ENCODE data around the gene MAK. TPM values are rescaled to one million over a fixed set of nuclear protein-coding genes. Genes with fewer than 3 reads are reported as not detected.
"Not testable (repeated sequence)": the region's sequence is repeated elsewhere in the genome, so short reads cannot be mapped to it uniquely, and the experiment has no call there.

Gene MAK
- total and polyA plus RNA-seq, 2 of the 13 experiments (the other 11 are each of a cell fraction or from before 2014, with no cell fraction given), result 0.04 TPM; not detected in 1

DNA sequence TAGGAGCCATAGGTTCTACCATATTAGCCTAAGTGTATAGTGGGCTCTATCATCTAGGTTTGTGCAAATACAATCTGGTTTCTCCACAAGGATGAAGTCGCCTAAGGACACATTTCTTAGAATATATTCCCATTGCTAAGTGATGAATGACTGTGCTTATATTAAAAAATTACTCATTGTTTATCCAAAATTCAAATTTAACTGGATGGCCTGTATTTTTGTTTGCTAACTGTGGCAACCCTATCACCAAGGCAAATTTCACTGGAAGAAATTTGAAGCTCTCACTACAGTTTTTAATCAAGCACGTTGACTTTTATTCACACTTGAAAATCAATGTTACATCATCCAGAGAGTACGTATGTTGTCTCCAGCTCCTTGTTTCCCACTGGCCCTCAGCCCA lies 29.6 kb upstream of the MAK start:
- TF ChIP-seq, protein P1, sequence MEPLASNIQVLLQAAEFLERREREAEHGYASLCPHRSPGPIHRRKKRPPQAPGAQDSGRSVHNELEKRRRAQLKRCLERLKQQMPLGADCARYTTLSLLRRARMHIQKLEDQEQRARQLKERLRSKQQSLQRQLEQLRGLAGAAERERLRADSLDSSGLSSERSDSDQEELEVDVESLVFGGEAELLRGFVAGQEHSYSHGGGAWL (CRISPR knock-in tag; IDR thresholded peaks at IDR 0.05), result no peak
- TF ChIP-seq ZSCAN29 (CRISPR knock-in tag; conservative IDR thresholded peaks at IDR 0.05) (no peak), MIXL1 (CRISPR knock-in tag; IDR thresholded peaks at IDR 0.05) (no peak), TMF1 (CRISPR knock-in tag; IDR thresholded peaks at IDR 0.05; ENCODE audit: low read depth) (no peak), NFIB (CRISPR knock-in tag; IDR thresholded peaks at IDR 0.05; ENCODE audit: borderline replicate concordance) (no peak), PAX8 (CRISPR knock-in tag; IDR thresholded peaks at IDR 0.05; ENCODE audit: borderline replicate concordance) (no peak)
- TF ChIP-seq, protein P2, sequence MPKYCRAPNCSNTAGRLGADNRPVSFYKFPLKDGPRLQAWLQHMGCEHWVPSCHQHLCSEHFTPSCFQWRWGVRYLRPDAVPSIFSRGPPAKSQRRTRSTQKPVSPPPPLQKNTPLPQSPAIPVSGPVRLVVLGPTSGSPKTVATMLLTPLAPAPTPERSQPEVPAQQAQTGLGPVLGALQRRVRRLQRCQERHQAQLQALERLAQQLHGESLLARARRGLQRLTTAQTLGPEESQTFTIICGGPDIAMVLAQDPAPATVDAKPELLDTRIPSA (CRISPR knock-in tag; IDR thresholded peaks at IDR 0.05; ENCODE audit: borderline replicate concordance), result no peak
- no TSS peak for BruUV-seq (replicated peaks)
- CTCF ChIA-PET (ENCODE audit: low intra/inter-chr PET ratio, low total read pairs), result no interaction called here
- in situ Hi-C loops (cut with HindIII; ENCODE audit: extremely low pct_ligation_motif_present, low pct_unique_long_range_greater_than_20kb), result no loop called here
- Histone ChIP-seq H3K9me3 (ENCODE audit: low read length) (no peaks in the 10 kb centered on the region), H3K4me3 (replicated peaks in 1 of 3; ENCODE audit: insufficient read depth in 1 of 3, low read depth in 2 of 3, low read length in 3 of 3) (no peak overlapping the region), H3K4me1 (ENCODE audit: insufficient read depth, low read length) (no peaks in the 10 kb centered on the region), H3K27me3 (ENCODE audit: control insufficient read depth in 1 of 2, insufficient read depth in 2 of 2, low read length in 2 of 2) (peaks cover 0 to 3% of the 10 kb centered on the region in 2 experiments; a peak in 1 of 5 replicates), H4K20me1 (ENCODE audit: insufficient read depth, low read length) (no peaks in the 10 kb centered on the region), H3K36me3 (replicated peaks in 1 of 2; ENCODE audit: control insufficient read depth in 1 of 2, insufficient read depth in 2 of 2, low read length in 2 of 2) (no peaks in the 10 kb centered on the region), H3K4me2 (ENCODE audit: low read depth, low read length) (no peak overlapping the region), H2AFZ (ENCODE audit: low read length) (no peak overlapping the region), H3K27ac (ENCODE audit: extremely low read length, insufficient read depth, low read length) (no peak overlapping the region), H3K9ac (ENCODE audit: insufficient read depth, low read depth, low read length) (no peak overlapping the region), H3K79me2 (ENCODE audit: insufficient read depth, low read length) (no peaks in the 10 kb centered on the region)
- DNase-seq (ENCODE audit: low spot score) (no peak), ATAC-seq (no peak), FAIRE-seq (no peak)
- POLR2A ChIA-PET, result no interaction called here
- intact Hi-C loops (cut with micrococcal nuclease; ENCODE audit: unreplicated experiment), result no loop called here
- 35% methylated on average over 3 of the region's 3 CpGs for WGBS (ENCODE audit: low lambda C conversion rate)

DNA sequence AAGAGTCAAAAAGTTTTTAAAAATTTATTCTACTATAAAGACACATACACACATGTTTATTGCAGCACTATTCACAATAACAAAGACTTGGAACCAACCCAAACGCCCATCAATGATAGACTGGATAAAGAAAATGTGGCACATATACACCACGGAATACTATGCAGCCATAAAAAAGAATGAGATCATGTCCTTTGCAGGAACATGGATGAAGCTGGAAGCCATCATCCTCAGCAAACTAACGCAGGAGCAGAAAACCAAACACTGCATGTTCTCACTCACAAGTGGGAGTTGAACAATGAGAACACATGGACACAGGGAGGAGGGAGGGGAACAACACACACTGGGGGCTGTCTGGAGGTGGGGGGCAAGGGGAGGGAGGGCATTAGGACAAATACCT lies 28.4 kb upstream of the MAK start:
- H3K4me2 ChIP-seq (ENCODE audit: low read depth, low read length); CTCF ChIA-PET (ENCODE audit: low intra/inter-chr PET ratio, low total read pairs); H3K27me3 ChIP-seq (ENCODE audit: control insufficient read depth in 1 of 2, insufficient read depth in 2 of 2, low read length in 2 of 2); H3K9me3 ChIP-seq (ENCODE audit: low read length); DNase-seq (ENCODE audit: low spot score); intact Hi-C loops (cut with micrococcal nuclease; ENCODE audit: unreplicated experiment); BruUV-seq (replicated peaks); POLR2A ChIA-PET; H3K36me3 ChIP-seq (replicated peaks in 1 of 2; ENCODE audit: control insufficient read depth in 1 of 2, insufficient read depth in 2 of 2, low read length in 2 of 2); H3K27ac ChIP-seq (ENCODE audit: extremely low read length, insufficient read depth, low read length); H3K79me2 ChIP-seq (ENCODE audit: insufficient read depth, low read length); H4K20me1 ChIP-seq (ENCODE audit: insufficient read depth, low read length); H3K4me1 ChIP-seq (ENCODE audit: insufficient read depth, low read length); FAIRE-seq; H2AFZ ChIP-seq (ENCODE audit: low read length); H3K9ac ChIP-seq (ENCODE audit: insufficient read depth, low read depth, low read length); in situ Hi-C loops (cut with HindIII; ENCODE audit: extremely low pct_ligation_motif_present, low pct_unique_long_range_greater_than_20kb); H3K4me3 ChIP-seq (replicated peaks in 1 of 3; ENCODE audit: insufficient read depth in 1 of 3, low read depth in 2 of 3, low read length in 3 of 3); ATAC-seq: not testable (repeated sequence)
- WGBS (ENCODE audit: low lambda C conversion rate), result 16% methylated on average over 3 of the region's 3 CpGs

DNA sequence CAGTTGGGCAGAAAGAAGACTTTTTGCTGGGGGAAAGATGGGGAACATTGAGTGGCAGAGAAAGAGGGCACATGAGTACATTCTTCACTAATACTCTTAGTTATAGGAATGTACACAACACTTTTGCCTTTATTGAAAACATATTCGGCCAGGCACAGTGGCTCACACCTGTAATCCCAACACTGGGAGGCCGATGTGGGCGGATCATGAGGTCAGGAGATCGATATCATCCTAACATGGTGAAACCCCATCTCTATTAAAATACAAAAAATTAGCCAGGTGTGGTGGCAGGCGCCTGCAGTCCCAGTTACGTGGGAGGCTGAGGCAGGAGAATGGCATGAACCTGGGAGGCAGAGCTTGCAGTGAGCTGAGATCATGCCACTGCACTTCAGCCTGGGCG lies 24.7 kb upstream of the MAK start:
- intact Hi-C loops (cut with micrococcal nuclease; ENCODE audit: unreplicated experiment); ATAC-seq: not testable (repeated sequence)

More for the DNA sequence above, 24.7 kb upstream of the MAK start:
- H3K27me3 ChIP-seq (ENCODE audit: control insufficient read depth in 1 of 2, insufficient read depth in 2 of 2, low read length in 2 of 2); CTCF ChIA-PET (ENCODE audit: low intra/inter-chr PET ratio, low total read pairs); H3K79me2 ChIP-seq (ENCODE audit: insufficient read depth, low read length); in situ Hi-C loops (cut with HindIII; ENCODE audit: extremely low pct_ligation_motif_present, low pct_unique_long_range_greater_than_20kb); H3K36me3 ChIP-seq (replicated peaks in 1 of 2; ENCODE audit: control insufficient read depth in 1 of 2, insufficient read depth in 2 of 2, low read length in 2 of 2); DNase-seq (ENCODE audit: low spot score); BruUV-seq (replicated peaks); POLR2A ChIA-PET; H3K4me1 ChIP-seq (ENCODE audit: insufficient read depth, low read length); H2AFZ ChIP-seq (ENCODE audit: low read length); FAIRE-seq; H4K20me1 ChIP-seq (ENCODE audit: insufficient read depth, low read length); H3K4me2 ChIP-seq (ENCODE audit: low read depth, low read length); H3K4me3 ChIP-seq (replicated peaks in 1 of 3; ENCODE audit: insufficient read depth in 1 of 3, low read depth in 2 of 3, low read length in 3 of 3); H3K9me3 ChIP-seq (ENCODE audit: low read length); H3K27ac ChIP-seq (ENCODE audit: extremely low read length, insufficient read depth, low read length); H3K9ac ChIP-seq (ENCODE audit: insufficient read depth, low read depth, low read length): not testable (repeated sequence)
- WGBS (ENCODE audit: low lambda C conversion rate), result 56% methylated on average over 7 of the region's 7 CpGs
